Lower leg skin (tissue), 3 donors: ENCODE measurements around the gene NMNAT3.

Experiments used
- POLR2A ChIP-seq, 2 donors: fragments of 450-650 bp; IDR thresholded peaks; one replicate each; pipeline ENCODE4 v1.6.1; 2016 to 2017; ENCODE audit warnings: antibody characterized with exemption in 2 of 2, mild to moderate bottlenecking in 1 of 2, moderate library complexity in 1 of 2
- TF ChIP-seq, protein P1 (sequence below), 3 donors: fragments of 450-650 bp; IDR thresholded peaks; one replicate each; pipeline ENCODE4 v1.5.1; 2016; ENCODE audit warnings: antibody characterized with exemption in 3 of 3, mild to moderate bottlenecking in 3 of 3, moderate library complexity in 2 of 3

DNA sequence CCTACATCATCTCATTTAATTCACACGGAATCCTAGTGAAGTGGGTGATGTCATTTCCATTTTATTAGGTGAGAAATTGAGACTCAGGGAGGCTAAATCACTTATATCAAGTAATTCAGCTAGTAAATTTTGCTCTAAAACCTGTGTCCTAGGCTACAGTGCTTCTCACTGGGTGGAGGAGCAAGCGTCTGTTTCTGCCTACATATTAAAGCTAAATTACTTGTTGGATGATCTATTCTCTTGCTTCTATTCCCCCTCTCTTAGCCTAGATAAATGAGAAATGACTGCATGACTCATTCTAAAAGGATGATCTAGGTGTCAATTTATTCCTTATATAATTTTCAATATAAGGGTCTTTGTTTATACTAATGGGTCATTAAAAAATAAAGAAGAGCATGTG, 100.4 kb downstream of the NMNAT3 start:
- TF ChIP-seq, protein P1, sequence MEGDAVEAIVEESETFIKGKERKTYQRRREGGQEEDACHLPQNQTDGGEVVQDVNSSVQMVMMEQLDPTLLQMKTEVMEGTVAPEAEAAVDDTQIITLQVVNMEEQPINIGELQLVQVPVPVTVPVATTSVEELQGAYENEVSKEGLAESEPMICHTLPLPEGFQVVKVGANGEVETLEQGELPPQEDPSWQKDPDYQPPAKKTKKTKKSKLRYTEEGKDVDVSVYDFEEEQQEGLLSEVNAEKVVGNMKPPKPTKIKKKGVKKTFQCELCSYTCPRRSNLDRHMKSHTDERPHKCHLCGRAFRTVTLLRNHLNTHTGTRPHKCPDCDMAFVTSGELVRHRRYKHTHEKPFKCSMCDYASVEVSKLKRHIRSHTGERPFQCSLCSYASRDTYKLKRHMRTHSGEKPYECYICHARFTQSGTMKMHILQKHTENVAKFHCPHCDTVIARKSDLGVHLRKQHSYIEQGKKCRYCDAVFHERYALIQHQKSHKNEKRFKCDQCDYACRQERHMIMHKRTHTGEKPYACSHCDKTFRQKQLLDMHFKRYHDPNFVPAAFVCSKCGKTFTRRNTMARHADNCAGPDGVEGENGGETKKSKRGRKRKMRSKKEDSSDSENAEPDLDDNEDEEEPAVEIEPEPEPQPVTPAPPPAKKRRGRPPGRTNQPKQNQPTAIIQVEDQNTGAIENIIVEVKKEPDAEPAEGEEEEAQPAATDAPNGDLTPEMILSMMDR (IDR thresholded peaks at IDR 0.05) = no peak
- no peak for TF ChIP-seq POLR2A (IDR thresholded peaks at IDR 0.05)
